NT2/D1 (cell line): ENCODE results near the gene GRAMD4.

Experiments used
- DNase-seq: peaks from one replicate; pipeline ENCODE4 v3.0.0-alpha.2; 2011; ENCODE audit warnings: low read depth, low spot score
- H3K27me3 ChIP-seq: 2 replicates; pipeline ENCODE4 v1.6.0; 2011; ENCODE audit warnings: mild to moderate bottlenecking; ENCODE audit not compliant: insufficient read length, insufficient read depth
- H3K36me3 ChIP-seq: 2 replicates; pipeline ENCODE4 v1.6.1; 2011; ENCODE audit warnings: mild to moderate bottlenecking, low read length, mixed read lengths; ENCODE audit not compliant: insufficient read depth, insufficient read length
- H3K4me1 ChIP-seq: 2 replicates; pipeline ENCODE4 v1.5.1; 2011; ENCODE audit not compliant: insufficient read depth, insufficient read length
- H3K4me3 ChIP-seq: 2 replicates; pipeline ENCODE4 v1.5.1; 2011; ENCODE audit warnings: low read depth; ENCODE audit not compliant: insufficient read length
- H3K9ac ChIP-seq: 2 replicates; pipeline ENCODE4 v1.6.0; 2011; ENCODE audit warnings: low read depth; ENCODE audit not compliant: insufficient read length
- H3K9me3 ChIP-seq: 2 replicates; pipeline ENCODE4 v1.5.1; 2011; ENCODE audit warnings: mild to moderate bottlenecking, low read length; ENCODE audit not compliant: insufficient read depth
- SUZ12 ChIP-seq: IDR thresholded peaks from 2 replicates; pipeline ENCODE4 v1.6.1; 2011; ENCODE audit not compliant: insufficient read length, insufficient read depth; ENCODE audit errors: extremely low read depth
- YY1 ChIP-seq: IDR thresholded peaks from 2 replicates; pipeline ENCODE4 v1.6.1; 2011; ENCODE audit not compliant: insufficient read length, insufficient read depth
- ZNF274 ChIP-seq: IDR thresholded peaks from 2 replicates; pipeline ENCODE4 v1.6.1; 2011; ENCODE audit warnings: mild to moderate bottlenecking, low read depth, low read length

The GRAMD4 gene

DNA sequence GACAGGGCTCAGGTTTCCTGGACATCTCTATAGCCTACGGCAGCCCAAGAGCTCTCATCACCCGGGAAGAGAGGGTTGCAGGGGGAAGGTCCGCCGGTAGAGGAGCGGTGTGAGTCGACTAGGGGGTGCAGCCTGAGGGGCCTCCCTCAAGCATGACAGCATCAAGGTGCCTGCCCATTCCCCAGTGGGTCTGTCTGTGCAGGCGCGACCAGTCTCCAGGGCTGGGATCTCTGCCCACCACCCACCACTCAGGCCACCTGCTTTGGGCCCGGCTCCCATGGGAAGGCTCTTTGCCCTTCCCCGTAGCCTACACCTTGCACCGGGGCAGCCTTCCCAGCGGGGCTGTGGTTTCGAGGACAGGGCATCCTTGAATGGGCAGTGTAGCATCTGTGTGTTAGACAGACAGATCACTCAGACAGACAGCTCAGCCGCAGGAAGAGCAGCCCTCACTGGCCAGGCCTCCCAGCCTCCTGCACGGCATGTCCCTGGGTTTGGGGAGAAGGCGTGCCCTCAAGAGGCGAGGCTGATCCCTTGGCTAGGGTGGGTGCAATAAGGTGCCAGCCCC, 88.7 kb downstream of the GRAMD4 start:
- Histone ChIP-seq H3K9ac (no peak overlapping the region), H3K9me3 (no peaks in the 10 kb centered on the region), H3K27me3 (no peaks in the 10 kb centered on the region), H3K36me3 (peaks cover 67% of the 10 kb centered on the region), H3K4me1 (peaks cover 3% of the 10 kb centered on the region), H3K4me3 (no peak overlapping the region)
- TF ChIP-seq ZNF274 (no peak), YY1 (no peak), SUZ12 (no peak)
- no peak for DNase-seq

DNA sequence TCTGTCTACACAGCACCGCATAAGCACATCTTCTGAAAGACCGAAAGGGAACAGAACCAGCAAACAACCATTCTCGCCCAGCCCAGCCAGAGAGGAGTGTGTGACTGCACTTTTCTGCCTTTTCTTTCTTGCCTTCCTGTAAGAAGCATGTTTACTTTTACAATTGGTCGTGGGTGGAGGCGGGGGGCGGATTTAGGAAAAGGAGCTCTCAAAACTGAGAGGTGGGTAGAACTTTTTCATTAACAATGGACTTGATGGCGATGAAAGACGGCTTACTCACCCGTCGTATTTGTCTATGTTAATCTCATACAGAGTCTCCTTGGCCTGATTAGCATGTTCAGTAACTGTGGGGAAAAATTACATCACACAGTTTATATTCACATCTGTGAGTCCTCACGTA, 90.6 kb downstream of the GRAMD4 start:
- DNase-seq = no peak
- Histone ChIP-seq H3K27me3 (no peaks in the 10 kb centered on the region), H3K4me1 (peaks cover 3% of the 10 kb centered on the region), H3K9me3 (no peaks in the 10 kb centered on the region), H3K36me3 (peaks cover 67% of the 10 kb centered on the region), H3K9ac (no peak overlapping the region), H3K4me3 (no peak overlapping the region)
- TF ChIP-seq ZNF274 (no peak), YY1 (no peak), SUZ12 (no peak)

- no peaks in the 10 kb centered on the region for H3K27me3 ChIP-seq
- no peak overlapping the region for H3K4me3 ChIP-seq
- H3K36me3 ChIP-seq = peaks cover 59% of the 10 kb centered on the region
- H3K4me1 ChIP-seq = peaks cover 3% of the 10 kb centered on the region
- TF ChIP-seq YY1 (no peak), SUZ12 (no peak), ZNF274 (no peak)
- no peak for DNase-seq
- no peaks in the 10 kb centered on the region for H3K9me3 ChIP-seq
- H3K9ac ChIP-seq = no peak overlapping the region
Observed at GRCh38 chr22:46712288-46712687, 92.1 kb downstream of the GRAMD4 start.

- H3K9ac ChIP-seq = no peak overlapping the region
- no peaks in the 10 kb centered on the region for H3K27me3 ChIP-seq
- no peak for TF ChIP-seq SUZ12
- no peak for TF ChIP-seq YY1
- no peak for TF ChIP-seq ZNF274
- no peaks in the 10 kb centered on the region for H3K9me3 ChIP-seq
- H3K4me1 ChIP-seq = peaks cover 3% of the 10 kb centered on the region
- H3K4me3 ChIP-seq = no peak overlapping the region
- H3K36me3 ChIP-seq = peaks cover 57% of the 10 kb centered on the region
- DNase-seq = no peak
Observed at GRCh38 chr22:46714550-46714949, 94.4 kb downstream of the GRAMD4 start.

GRCh38 chr22:46719921-46720320, 99.7 kb downstream of the GRAMD4 start:
- Histone ChIP-seq H3K27me3 (no peaks in the 10 kb centered on the region), H3K9ac (no peak overlapping the region), H3K9me3 (no peaks in the 10 kb centered on the region), H3K4me3 (no peak overlapping the region), H3K36me3 (peaks cover 44% of the 10 kb centered on the region), H3K4me1 (no peaks in the 10 kb centered on the region)
- DNase-seq = no peak
- TF ChIP-seq SUZ12 (no peak), YY1 (no peak)

GRCh38 chr22:46721501-46722085, 101.4 kb downstream of the GRAMD4 start:
- H3K4me3 ChIP-seq = no peak overlapping the region
- TF ChIP-seq SUZ12 = no peak
- no peak for TF ChIP-seq ZNF274
- TF ChIP-seq YY1 = no peak
- no peaks in the 10 kb centered on the region for H3K9me3 ChIP-seq
- H3K4me1 ChIP-seq = peaks cover 2% of the 10 kb centered on the region
- H3K36me3 ChIP-seq = peaks cover 56% of the 10 kb centered on the region
- H3K27me3 ChIP-seq = no peaks in the 10 kb centered on the region
- H3K9ac ChIP-seq = no peak overlapping the region
- no peak for DNase-seq

DNA sequence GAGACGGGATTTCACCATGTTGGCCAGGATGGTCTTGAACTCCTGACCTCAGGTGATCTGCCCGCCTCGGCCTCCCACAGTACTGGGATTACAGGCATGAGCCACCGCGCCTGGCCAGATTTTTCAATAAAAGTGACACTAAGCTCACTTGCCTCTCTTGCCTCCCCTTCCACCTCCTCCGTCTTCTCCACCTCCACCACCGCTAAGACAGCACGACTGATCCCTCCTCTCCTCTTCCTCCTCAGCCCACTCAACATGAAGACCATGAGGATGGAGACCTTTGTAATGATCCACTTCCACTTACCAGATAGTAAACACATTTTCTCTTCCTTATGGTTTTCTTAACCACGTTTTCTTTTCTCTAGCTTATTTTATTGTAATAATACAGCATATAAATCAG, 103.7 kb downstream of the GRAMD4 start:
- no peak overlapping the region for H3K4me3 ChIP-seq
- H3K9me3 ChIP-seq = no peaks in the 10 kb centered on the region
- no peak overlapping the region for H3K9ac ChIP-seq
- no peaks in the 10 kb centered on the region for H3K27me3 ChIP-seq
- no peak for DNase-seq
- H3K36me3 ChIP-seq = peaks cover 47% of the 10 kb centered on the region
- no peak for TF ChIP-seq YY1
- no peak for TF ChIP-seq ZNF274
- TF ChIP-seq SUZ12 = no peak
- H3K4me1 ChIP-seq = peaks cover 2% of the 10 kb centered on the region
